T-helper 1 cell treated with Interleukin-12 subunit alpha and Interleukin-12 subunit beta and Interleukin-4 antibody, amounts not matched to agents 30 μg/mL and 1 μg/mL, for 36 hours (primary cell): ENCODE measurements around the gene ZBTB7C.

Experiments
- H3K27ac Mint-ChIP-seq: one replicate; pipeline ENCODE4 v1.8.0; 2021; ENCODE audit warnings: mild to moderate bottlenecking, mixed read lengths
- H3K27me3 Mint-ChIP-seq: one replicate; pipeline ENCODE4 v1.8.0; 2021; ENCODE audit warnings: low read depth, mixed read lengths
- H3K36me3 Mint-ChIP-seq: one replicate; pipeline ENCODE4 v1.8.0; 2021; ENCODE audit warnings: low read depth, mixed read lengths
- H3K4me1 Mint-ChIP-seq: one replicate; pipeline ENCODE4 v1.8.0; 2021; ENCODE audit warnings: low read depth, mixed read lengths
- H3K4me3 Mint-ChIP-seq: one replicate; pipeline ENCODE4 v1.8.0; 2021; ENCODE audit warnings: mild to moderate bottlenecking, moderate library complexity, mixed read lengths
- H3K9me3 Mint-ChIP-seq: one replicate; pipeline ENCODE4 v1.8.0; 2021; ENCODE audit warnings: mixed read lengths

The ZBTB7C gene

GRCh38 chr18:48340560-48340959 lies 68.6 kb downstream of the ZBTB7C start:
- Mint-ChIP-seq H3K27ac (no peak overlapping the region), H3K4me1 (no peaks in the 10 kb centered on the region), H3K4me3 (no peak overlapping the region), H3K27me3 (peaks cover 10% of the 10 kb centered on the region), H3K9me3 (no peaks in the 10 kb centered on the region), H3K36me3 (no peaks in the 10 kb centered on the region)

GRCh38 chr18:48339692-48340091 lies 69.5 kb downstream of the ZBTB7C start:
- no peaks in the 10 kb centered on the region for H3K4me1 Mint-ChIP-seq
- no peak overlapping the region for H3K4me3 Mint-ChIP-seq
- no peaks in the 10 kb centered on the region for H3K9me3 Mint-ChIP-seq
- H3K27ac Mint-ChIP-seq = no peak overlapping the region
- H3K27me3 Mint-ChIP-seq = peaks cover 10% of the 10 kb centered on the region
- H3K36me3 Mint-ChIP-seq = no peaks in the 10 kb centered on the region

DNA sequence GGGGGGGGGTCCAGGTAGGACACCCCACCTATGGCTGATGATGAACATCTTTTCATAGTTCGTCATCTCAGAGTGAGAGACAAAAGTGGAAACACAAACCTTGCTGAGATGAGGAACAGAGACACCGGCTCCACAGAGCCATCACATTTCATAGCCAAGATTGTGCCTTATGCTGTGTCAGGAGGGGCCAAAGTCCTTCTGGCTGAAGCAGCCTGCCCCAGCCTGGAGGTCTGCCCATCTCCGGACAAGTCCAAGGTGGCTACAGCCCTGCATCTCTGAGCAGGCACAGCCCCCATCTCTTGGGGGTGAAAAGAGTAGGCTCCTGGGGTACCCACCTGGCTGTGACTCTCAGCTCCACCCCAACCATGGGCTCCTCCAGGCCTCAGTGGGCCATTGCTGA lies 70.3 kb downstream of the ZBTB7C start:
- H3K36me3 Mint-ChIP-seq = no peaks in the 10 kb centered on the region
- H3K27me3 Mint-ChIP-seq = peaks cover 7% of the 10 kb centered on the region
- H3K9me3 Mint-ChIP-seq = no peaks in the 10 kb centered on the region
- H3K4me1 Mint-ChIP-seq = no peaks in the 10 kb centered on the region
- no peak overlapping the region for H3K4me3 Mint-ChIP-seq
- H3K27ac Mint-ChIP-seq = no peak overlapping the region

DNA sequence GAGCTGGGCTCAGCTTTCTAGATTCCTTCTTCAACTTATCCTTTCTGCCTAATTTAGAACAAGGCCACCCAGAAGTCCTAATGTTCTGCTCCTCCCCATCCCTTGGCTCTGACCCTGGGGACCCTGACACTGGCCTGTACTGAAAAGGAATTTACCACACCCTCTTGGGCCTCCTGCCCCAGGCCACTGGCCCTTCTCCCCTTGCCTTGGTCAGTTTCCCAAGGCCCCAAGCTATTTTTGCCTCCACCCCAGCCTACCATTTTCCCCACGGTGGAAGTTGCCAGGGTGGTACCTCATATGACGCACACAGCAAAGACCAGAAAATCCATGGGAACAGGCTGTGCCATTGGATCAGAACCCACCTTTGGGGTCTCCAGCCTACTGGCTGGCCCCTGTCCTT lies 72.1 kb downstream of the ZBTB7C start:
- H3K9me3 Mint-ChIP-seq = no peaks in the 10 kb centered on the region
- no peak overlapping the region for H3K4me3 Mint-ChIP-seq
- no peaks in the 10 kb centered on the region for H3K36me3 Mint-ChIP-seq
- peaks cover 16% of the 10 kb centered on the region for H3K27me3 Mint-ChIP-seq
- no peak overlapping the region for H3K27ac Mint-ChIP-seq
- H3K4me1 Mint-ChIP-seq = peaks cover 2% of the 10 kb centered on the region

GRCh38 chr18:48336332-48336731 lies 72.9 kb downstream of the ZBTB7C start:
- no peaks in the 10 kb centered on the region for H3K9me3 Mint-ChIP-seq
- peaks cover 2% of the 10 kb centered on the region for H3K4me1 Mint-ChIP-seq
- no peak overlapping the region for H3K27ac Mint-ChIP-seq
- peaks cover 18% of the 10 kb centered on the region for H3K27me3 Mint-ChIP-seq
- H3K4me3 Mint-ChIP-seq = no peak overlapping the region
- no peaks in the 10 kb centered on the region for H3K36me3 Mint-ChIP-seq

- Mint-ChIP-seq H3K4me1 (peaks cover 3% of the 10 kb centered on the region), H3K9me3 (no peaks in the 10 kb centered on the region), H3K36me3 (no peaks in the 10 kb centered on the region), H3K27ac (no peak overlapping the region), H3K4me3 (no peak overlapping the region), H3K27me3 (peaks cover 15% of the 10 kb centered on the region)
Measured at GRCh38 chr18:48335829-48336228, 73.4 kb downstream of the ZBTB7C start.

GRCh38 chr18:48334845-48335244 lies 74.3 kb downstream of the ZBTB7C start:
- Mint-ChIP-seq H3K9me3 (no peaks in the 10 kb centered on the region), H3K4me1 (peaks cover 3% of the 10 kb centered on the region), H3K36me3 (no peaks in the 10 kb centered on the region), H3K27ac (no peak overlapping the region), H3K27me3 (peaks cover 15% of the 10 kb centered on the region), H3K4me3 (no peak overlapping the region)

GRCh38 chr18:48333563-48333962 lies 75.6 kb downstream of the ZBTB7C start:
- H3K27me3 Mint-ChIP-seq = peaks cover 15% of the 10 kb centered on the region
- no peaks in the 10 kb centered on the region for H3K36me3 Mint-ChIP-seq
- H3K27ac Mint-ChIP-seq = no peak overlapping the region
- no peak overlapping the region for H3K4me3 Mint-ChIP-seq
- H3K4me1 Mint-ChIP-seq = peaks cover 3% of the 10 kb centered on the region
- H3K9me3 Mint-ChIP-seq = no peaks in the 10 kb centered on the region

- Mint-ChIP-seq H3K27ac (no peak overlapping the region), H3K27me3 (peaks cover 15% of the 10 kb centered on the region), H3K4me1 (peaks cover 3% of the 10 kb centered on the region), H3K36me3 (no peaks in the 10 kb centered on the region), H3K4me3 (no peak overlapping the region), H3K9me3 (no peaks in the 10 kb centered on the region)
Measured at GRCh38 chr18:48330016-48330991, 78.9 kb downstream of the ZBTB7C start.

- Mint-ChIP-seq H3K9me3 (no peaks in the 10 kb centered on the region), H3K4me3 (no peak overlapping the region), H3K36me3 (no peaks in the 10 kb centered on the region), H3K27me3 (peaks cover 21% of the 10 kb centered on the region), H3K4me1 (peaks cover 3% of the 10 kb centered on the region), H3K27ac (no peak overlapping the region)
Measured at GRCh38 chr18:48328473-48329210, 80.5 kb downstream of the ZBTB7C start.

- Mint-ChIP-seq H3K27ac (no peak overlapping the region), H3K4me3 (no peak overlapping the region), H3K9me3 (no peaks in the 10 kb centered on the region)
Measured at GRCh38 chr18:48326901-48327675, 82.1 kb downstream of the ZBTB7C start.

GRCh38 chr18:48325115-48325665 lies 84.0 kb downstream of the ZBTB7C start:
- Mint-ChIP-seq H3K4me3 (no peak overlapping the region), H3K27ac (no peak overlapping the region), H3K9me3 (no peaks in the 10 kb centered on the region), H3K36me3 (no peaks in the 10 kb centered on the region), H3K27me3 (peaks cover 6% of the 10 kb centered on the region), H3K4me1 (no peaks in the 10 kb centered on the region)

More at GRCh38 chr18:48326901-48327675, 82.1 kb downstream of the ZBTB7C start:
- Mint-ChIP-seq H3K36me3 (no peaks in the 10 kb centered on the region), H3K27me3 (peaks cover 12% of the 10 kb centered on the region), H3K4me1 (peaks cover 1% of the 10 kb centered on the region)

DNA sequence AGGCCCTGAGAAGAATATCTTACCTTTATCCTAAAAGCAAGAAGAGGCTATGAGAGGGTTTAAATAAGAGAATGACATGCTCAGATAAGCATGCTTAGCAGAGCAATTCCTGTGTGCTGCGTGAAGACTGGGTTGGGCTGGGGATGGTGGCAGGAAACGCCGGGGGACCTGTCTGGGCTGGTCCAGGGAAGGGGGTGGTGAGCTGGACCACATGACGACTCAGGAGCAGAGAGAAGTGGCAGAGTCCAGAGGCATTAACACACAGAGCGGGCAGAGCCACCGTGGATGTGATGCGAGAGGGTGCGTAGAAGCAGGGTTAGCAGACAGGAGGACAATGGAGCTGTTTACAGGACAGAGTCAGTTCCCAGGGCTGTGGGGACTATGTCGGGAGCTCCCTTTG lies 84.5 kb downstream of the ZBTB7C start:
- H3K4me3 Mint-ChIP-seq = no peak overlapping the region

GRCh38 chr18:48323151-48323550 lies 86.0 kb downstream of the ZBTB7C start:
- H3K36me3 Mint-ChIP-seq = no peaks in the 10 kb centered on the region
- no peaks in the 10 kb centered on the region for H3K9me3 Mint-ChIP-seq
- H3K4me3 Mint-ChIP-seq = no peak overlapping the region
- peaks cover 6% of the 10 kb centered on the region for H3K27me3 Mint-ChIP-seq
- no peak overlapping the region for H3K27ac Mint-ChIP-seq
- no peaks in the 10 kb centered on the region for H3K4me1 Mint-ChIP-seq

More for the DNA sequence above, 84.5 kb downstream of the ZBTB7C start:
- no peaks in the 10 kb centered on the region for H3K36me3 Mint-ChIP-seq
- no peak overlapping the region for H3K27ac Mint-ChIP-seq
- peaks cover 6% of the 10 kb centered on the region for H3K27me3 Mint-ChIP-seq
- H3K9me3 Mint-ChIP-seq = no peaks in the 10 kb centered on the region
- no peaks in the 10 kb centered on the region for H3K4me1 Mint-ChIP-seq
